PC-3 (cell line): ENCODE measurements around the gene ZNF575.

Experiments
- EZH2phosphoT487 ChIP-seq: fragments of 300-600 bp; sonication (generic); IDR thresholded peaks from 2 replicates; pipeline ENCODE4 v1.6.1; 2018; ENCODE audit warnings: mild to moderate bottlenecking, antibody characterized with exemption, low read length, borderline replicate concordance
- TF ChIP-seq, protein P1 (sequence below): fragments of 300-600 bp; sonication (generic); conservative IDR thresholded peaks from 2 replicates; pipeline ENCODE4 v1.5.1; 2017; ENCODE audit warnings: antibody characterized with exemption, low read depth, mild to moderate bottlenecking, low read length

DNA sequence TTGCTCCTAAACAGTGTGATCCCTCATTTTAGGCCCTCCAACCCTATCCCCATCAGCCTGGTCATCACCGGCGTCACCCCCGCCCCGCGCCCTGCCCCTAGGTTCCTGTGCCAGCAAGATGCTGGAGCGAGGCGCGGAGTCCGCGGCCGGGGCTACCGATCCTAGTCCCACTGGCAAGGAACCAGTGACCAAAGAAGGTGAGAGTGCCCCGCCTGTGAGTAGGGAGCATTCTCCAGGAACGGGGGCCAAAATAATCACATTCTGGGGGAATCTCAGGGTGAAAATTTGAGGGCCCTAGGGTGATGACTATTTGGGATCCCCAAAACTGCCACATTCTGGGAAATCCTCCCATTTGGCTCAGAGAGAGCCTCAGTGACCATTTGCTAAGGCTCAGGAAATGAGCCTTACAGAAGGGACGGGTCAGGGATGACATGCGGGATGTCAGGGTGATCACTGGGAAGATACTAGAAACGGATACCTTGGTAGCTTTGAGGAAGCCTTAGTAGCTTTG lies 1.4 kb downstream of the ZNF575 start:
- TF ChIP-seq, protein P1, sequence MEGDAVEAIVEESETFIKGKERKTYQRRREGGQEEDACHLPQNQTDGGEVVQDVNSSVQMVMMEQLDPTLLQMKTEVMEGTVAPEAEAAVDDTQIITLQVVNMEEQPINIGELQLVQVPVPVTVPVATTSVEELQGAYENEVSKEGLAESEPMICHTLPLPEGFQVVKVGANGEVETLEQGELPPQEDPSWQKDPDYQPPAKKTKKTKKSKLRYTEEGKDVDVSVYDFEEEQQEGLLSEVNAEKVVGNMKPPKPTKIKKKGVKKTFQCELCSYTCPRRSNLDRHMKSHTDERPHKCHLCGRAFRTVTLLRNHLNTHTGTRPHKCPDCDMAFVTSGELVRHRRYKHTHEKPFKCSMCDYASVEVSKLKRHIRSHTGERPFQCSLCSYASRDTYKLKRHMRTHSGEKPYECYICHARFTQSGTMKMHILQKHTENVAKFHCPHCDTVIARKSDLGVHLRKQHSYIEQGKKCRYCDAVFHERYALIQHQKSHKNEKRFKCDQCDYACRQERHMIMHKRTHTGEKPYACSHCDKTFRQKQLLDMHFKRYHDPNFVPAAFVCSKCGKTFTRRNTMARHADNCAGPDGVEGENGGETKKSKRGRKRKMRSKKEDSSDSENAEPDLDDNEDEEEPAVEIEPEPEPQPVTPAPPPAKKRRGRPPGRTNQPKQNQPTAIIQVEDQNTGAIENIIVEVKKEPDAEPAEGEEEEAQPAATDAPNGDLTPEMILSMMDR: no peak
- no peak for TF ChIP-seq EZH2phosphoT487
